ENCODE data around the gene DTNA. TPM values are rescaled to one million over a fixed set of nuclear protein-coding genes. Genes with fewer than 3 reads are reported as not detected.

Gene DTNA
- total RNA-seq, 2 experiments from 2014 or later, result not detected

DNA sequence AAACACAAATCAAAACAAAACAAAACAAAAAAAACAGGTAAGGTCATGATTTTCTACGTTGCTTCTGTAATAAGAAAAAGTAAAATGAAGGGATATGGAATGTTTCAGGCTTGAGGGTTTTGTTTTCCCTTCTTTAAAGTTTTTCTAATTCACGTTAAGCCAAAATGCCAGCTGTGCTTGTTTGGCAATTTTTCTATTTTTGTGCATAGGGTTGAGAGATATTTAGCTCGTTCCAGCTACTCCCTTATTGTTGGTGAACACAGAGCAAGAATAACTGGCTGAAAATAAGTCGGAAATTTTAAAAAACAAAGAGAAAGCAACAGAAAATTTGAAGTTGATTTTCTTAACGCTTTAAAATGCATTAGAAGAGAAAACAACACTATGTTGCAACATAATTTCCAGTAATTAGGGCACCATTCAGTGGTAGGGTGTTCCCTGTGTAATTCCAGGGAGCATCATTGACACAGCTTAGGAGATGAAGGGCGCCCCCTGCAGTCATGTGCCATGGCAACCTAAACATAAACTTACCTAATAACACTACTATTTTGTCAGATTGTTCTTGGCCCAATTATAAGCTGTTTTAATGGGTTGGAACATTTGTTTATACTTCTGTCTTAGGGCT lies 99.5 kb downstream of the DTNA start:
- Mint-ChIP-seq H3K27ac (no peak overlapping the region), H3K36me3 (ENCODE audit: low read depth) (no peaks in the 10 kb centered on the region), H3K27me3 (peaks cover 16% of the 10 kb centered on the region), H3K9me3 (no peaks in the 10 kb centered on the region), H3K4me3 (no peak overlapping the region), H3K4me1 (ENCODE audit: low read depth) (no peaks in the 10 kb centered on the region)
- H3K27me3 ChIP-seq (ENCODE audit: control insufficient read depth in 1 of 2, insufficient read depth in 2 of 2, low read length in 2 of 2), result no peaks in the 10 kb centered on the region
- ATAC-seq (ENCODE audit: poor library complexity) (no peak), DNase-seq (no peak)
- H3K36me3 ChIP-seq (ENCODE audit: insufficient read depth, low read length), result no peaks in the 10 kb centered on the region
- intact Hi-C loops (cut with DNase I, micrococcal nuclease), result no loop called here
- POLR2A ChIA-PET, result no interaction called here
- H3K4me1 ChIP-seq (ENCODE audit: insufficient read depth, low read length), result no peaks in the 10 kb centered on the region
- H3K27ac ChIP-seq (ENCODE audit: low read depth in 1 of 2, low read length in 2 of 2), result no peak overlapping the region
- CTCF ChIA-PET, result no interaction called here
- H3K4me3 ChIP-seq (ENCODE audit: low read length), result no peak overlapping the region
- TF ChIP-seq, protein P1, sequence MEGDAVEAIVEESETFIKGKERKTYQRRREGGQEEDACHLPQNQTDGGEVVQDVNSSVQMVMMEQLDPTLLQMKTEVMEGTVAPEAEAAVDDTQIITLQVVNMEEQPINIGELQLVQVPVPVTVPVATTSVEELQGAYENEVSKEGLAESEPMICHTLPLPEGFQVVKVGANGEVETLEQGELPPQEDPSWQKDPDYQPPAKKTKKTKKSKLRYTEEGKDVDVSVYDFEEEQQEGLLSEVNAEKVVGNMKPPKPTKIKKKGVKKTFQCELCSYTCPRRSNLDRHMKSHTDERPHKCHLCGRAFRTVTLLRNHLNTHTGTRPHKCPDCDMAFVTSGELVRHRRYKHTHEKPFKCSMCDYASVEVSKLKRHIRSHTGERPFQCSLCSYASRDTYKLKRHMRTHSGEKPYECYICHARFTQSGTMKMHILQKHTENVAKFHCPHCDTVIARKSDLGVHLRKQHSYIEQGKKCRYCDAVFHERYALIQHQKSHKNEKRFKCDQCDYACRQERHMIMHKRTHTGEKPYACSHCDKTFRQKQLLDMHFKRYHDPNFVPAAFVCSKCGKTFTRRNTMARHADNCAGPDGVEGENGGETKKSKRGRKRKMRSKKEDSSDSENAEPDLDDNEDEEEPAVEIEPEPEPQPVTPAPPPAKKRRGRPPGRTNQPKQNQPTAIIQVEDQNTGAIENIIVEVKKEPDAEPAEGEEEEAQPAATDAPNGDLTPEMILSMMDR (IDR thresholded peaks at IDR 0.05), result no peak
- H3K9me3 ChIP-seq (ENCODE audit: control insufficient read depth in 1 of 2, insufficient read depth in 1 of 2, low read length in 2 of 2), result no peaks in the 10 kb centered on the region

DNA sequence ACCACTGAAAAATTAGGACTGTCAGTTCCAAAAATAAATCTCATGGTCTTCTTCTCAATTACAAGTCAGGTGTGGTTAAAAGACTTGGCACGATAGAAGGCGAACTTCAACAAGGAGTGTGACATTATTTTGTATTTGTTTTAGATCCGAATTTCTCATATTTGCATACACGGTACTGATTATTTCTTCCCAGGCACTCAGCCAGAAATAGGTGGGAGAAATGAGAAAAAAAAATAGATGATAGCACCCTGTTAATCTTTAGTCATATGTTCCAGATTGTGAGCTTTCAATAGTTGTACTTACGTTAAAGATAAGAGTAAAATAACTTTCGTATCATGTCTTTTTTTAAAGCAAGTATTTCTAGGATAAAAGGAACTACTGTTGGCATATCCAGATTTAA lies 106.1 kb downstream of the DTNA start:
- H3K36me3 Mint-ChIP-seq (ENCODE audit: low read depth), result no peaks in the 10 kb centered on the region
- no peak overlapping the region for H3K27ac Mint-ChIP-seq
- Histone ChIP-seq H3K27me3 (ENCODE audit: control insufficient read depth in 1 of 2, insufficient read depth in 2 of 2, low read length in 2 of 2) (no peaks in the 10 kb centered on the region), H3K4me1 (ENCODE audit: insufficient read depth, low read length) (no peaks in the 10 kb centered on the region), H3K27ac (ENCODE audit: low read depth in 1 of 2, low read length in 2 of 2) (no peak overlapping the region), H3K36me3 (ENCODE audit: insufficient read depth, low read length) (no peaks in the 10 kb centered on the region), H3K9me3 (ENCODE audit: control insufficient read depth in 1 of 2, insufficient read depth in 1 of 2, low read length in 2 of 2) (no peaks in the 10 kb centered on the region), H3K4me3 (ENCODE audit: low read length) (no peak overlapping the region)
- no peaks in the 10 kb centered on the region for H3K9me3 Mint-ChIP-seq
- ChIA-PET CTCF (no interaction called here), POLR2A (no interaction called here)
- TF ChIP-seq, protein P1 (IDR thresholded peaks at IDR 0.05), result no peak
- ATAC-seq (ENCODE audit: poor library complexity) (no peak), DNase-seq (no peak)
- no peaks in the 10 kb centered on the region for H3K4me1 Mint-ChIP-seq (ENCODE audit: low read depth)
- intact Hi-C loops (cut with DNase I, micrococcal nuclease), result no loop called here
- peaks cover 7% of the 10 kb centered on the region for H3K27me3 Mint-ChIP-seq
- no peak overlapping the region for H3K4me3 Mint-ChIP-seq

DNA sequence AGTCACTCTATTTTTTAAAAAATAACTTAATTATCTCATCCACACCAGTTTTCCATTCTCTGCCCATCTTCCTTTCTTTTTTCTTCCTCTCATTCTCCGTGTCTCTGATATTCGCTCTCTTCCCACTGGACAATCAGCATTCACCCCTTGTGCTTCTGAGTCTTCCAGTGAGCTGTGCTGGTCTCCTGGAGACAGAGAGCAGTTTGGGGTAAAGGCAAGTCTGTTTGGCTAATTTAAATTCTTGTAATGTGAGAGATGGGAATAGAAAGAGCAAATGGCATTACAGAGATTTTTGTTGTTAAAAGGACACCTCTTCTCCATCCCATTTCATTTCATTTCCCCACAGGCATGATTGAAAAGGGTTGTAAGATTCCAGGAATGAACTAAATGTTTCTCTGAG lies 107.5 kb downstream of the DTNA start:
- TF ChIP-seq, protein P1 (IDR thresholded peaks at IDR 0.05), result no peak
- H3K4me3 Mint-ChIP-seq, result no peak overlapping the region
- H3K27me3 Mint-ChIP-seq, result peaks cover under 1% of the 10 kb centered on the region
- Histone ChIP-seq H3K27ac (ENCODE audit: low read depth in 1 of 2, low read length in 2 of 2) (no peak overlapping the region), H3K4me1 (ENCODE audit: insufficient read depth, low read length) (no peaks in the 10 kb centered on the region), H3K4me3 (ENCODE audit: low read length) (no peak overlapping the region), H3K27me3 (ENCODE audit: control insufficient read depth in 1 of 2, insufficient read depth in 2 of 2, low read length in 2 of 2) (no peaks in the 10 kb centered on the region), H3K36me3 (ENCODE audit: insufficient read depth, low read length) (no peaks in the 10 kb centered on the region), H3K9me3 (ENCODE audit: control insufficient read depth in 1 of 2, insufficient read depth in 1 of 2, low read length in 2 of 2) (no peaks in the 10 kb centered on the region)
- POLR2A ChIA-PET, result no interaction called here
- no peaks in the 10 kb centered on the region for H3K9me3 Mint-ChIP-seq
- CTCF ChIA-PET, result no interaction called here
- no peaks in the 10 kb centered on the region for H3K36me3 Mint-ChIP-seq (ENCODE audit: low read depth)
- intact Hi-C loops (cut with DNase I, micrococcal nuclease), result no loop called here
- no peak overlapping the region for H3K27ac Mint-ChIP-seq
- H3K4me1 Mint-ChIP-seq (ENCODE audit: low read depth), result no peaks in the 10 kb centered on the region
- ATAC-seq (ENCODE audit: poor library complexity), result no peak
- DNase-seq, result no peak

Data from CD4-positive, alpha-beta T cell (primary cell).